NCI-H748 treated with DMSO at 0.1 percent for 48 hours (cell line): ENCODE results near the gene FOXF1.

Experiments used
- DNase-seq: peaks from one replicate; lab custom pipeline; 2025; lab: John Stamatoyannopoulos, UW

Gene FOXF1

DNA sequence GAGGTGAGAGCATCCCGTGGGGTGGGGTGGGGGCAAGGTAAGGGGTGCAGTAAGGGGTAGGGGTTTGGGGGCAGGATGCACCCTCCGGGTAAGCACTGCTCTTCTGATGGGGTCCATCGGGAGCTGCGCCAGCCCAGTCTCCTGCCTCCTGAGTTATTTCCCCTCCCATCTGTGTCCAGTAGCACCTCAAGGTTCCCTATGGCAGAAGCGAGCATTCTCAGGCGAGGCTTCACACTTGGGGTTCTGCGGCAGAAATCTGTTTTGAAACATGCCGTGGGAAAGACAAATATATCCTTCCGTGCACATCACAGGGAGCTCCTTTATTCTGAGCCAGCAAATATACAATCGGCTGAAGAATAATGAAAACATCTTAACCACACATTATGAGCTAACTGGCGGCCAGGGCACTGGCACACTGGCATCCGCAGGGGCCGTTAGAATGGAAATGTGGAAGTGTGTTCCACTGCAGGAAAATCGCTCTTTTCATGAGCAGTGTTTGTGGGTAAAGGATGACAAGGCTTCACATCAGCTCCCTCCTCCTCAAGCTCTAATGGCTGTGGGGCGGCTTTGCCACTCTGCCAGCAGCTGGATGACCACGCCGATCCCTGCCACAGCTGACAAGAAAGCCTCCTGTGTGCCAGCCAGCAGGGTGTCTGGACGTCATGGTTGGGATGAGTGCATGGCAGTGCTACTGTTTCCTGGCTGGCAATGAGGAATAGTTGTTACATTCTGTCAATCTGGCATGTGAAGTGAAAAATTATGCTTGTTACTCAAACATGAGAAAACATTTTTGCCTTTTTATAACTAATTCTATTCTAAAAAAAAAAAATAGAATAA is 24.7 kb downstream of the FOXF1 start:
- DNase-seq = no peak

DNA sequence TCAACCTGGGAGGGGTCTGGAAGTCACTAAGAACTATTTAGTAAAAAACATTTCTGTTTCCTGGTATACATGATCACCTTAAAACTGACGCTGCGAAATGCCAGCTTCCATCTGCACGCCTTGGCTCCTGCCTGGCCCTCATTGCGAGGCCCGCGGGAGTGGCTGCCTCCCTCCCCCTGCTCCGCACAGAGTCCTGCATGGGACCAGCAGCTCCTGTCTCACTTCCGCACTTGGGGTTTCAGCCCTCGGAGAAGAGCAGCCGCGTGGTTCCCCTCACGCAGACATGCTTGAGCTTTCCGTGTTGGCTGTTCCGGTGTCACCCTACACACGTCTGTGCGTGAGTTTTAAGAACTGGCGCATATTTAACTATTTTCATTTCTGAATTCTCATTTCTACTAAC is 26.3 kb downstream of the FOXF1 start:
- no peak for DNase-seq

DNA sequence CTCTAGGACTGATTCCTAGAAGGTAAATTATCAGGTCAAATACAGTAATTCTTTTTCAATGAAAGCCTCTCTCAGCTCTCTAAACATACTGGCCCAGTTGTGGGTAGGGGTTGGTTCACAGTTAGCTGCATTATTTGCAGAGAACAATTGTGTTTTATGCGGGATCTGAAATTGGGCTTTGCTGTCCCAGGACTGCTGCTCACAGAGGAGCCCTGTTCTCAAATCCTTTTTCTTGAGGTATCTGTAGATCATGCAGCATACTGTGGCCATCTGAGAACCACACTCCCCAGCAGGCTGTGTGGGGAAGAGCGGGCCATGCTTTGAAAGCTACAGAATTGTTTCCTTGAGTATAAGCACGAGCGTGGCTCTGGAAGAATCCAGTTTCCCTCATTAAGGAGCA is 27.2 kb downstream of the FOXF1 start:
- DNase-seq = no peak

DNA sequence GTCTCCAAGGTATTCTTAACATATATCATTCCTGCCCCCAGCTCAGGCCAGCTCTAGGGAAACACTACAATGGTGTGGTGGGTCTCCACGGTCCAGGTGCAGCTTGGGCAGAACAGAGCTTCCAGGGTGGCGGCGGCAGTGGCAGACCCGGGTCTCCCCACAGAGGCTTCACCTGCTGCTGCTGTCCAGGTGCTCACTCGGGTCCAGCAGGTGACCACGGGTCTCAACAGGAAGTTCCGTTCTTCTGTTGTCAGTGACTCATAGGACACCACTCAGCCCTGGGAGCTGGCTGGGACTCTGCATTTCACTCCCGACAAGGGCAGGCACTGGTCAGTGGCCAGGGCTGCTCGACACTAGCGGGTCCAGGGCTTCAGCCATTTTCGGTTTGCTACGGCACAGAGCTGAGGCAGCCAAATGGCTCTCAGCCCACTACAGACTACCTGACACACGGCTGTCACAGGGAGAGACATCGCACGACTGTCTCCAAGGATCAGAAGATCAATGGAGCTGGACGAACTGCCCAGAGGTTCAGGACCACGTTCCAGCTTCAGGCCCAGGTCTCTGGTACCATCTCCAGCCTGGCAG is 28.0 kb downstream of the FOXF1 start:
- DNase-seq = no peak

DNA sequence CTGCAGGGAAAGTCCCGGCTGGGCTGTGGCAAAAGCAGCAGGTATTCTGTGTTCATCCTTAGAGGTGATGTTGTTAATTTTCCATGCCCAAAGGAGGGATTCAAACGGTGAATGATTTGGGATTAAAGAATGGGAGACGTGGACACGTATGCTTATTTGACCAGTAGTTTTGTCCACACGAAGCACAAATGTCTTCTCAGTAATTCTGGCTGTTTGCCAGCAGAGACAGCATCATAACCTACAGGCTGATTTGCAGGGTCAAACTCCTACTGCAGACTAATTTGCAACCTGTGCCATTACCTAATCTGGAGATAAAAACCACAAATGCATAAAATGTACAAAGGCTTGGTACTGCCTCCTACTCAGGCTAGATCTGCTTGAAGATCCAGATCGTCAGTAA is 30.6 kb downstream of the FOXF1 start:
- DNase-seq = no peak

DNA sequence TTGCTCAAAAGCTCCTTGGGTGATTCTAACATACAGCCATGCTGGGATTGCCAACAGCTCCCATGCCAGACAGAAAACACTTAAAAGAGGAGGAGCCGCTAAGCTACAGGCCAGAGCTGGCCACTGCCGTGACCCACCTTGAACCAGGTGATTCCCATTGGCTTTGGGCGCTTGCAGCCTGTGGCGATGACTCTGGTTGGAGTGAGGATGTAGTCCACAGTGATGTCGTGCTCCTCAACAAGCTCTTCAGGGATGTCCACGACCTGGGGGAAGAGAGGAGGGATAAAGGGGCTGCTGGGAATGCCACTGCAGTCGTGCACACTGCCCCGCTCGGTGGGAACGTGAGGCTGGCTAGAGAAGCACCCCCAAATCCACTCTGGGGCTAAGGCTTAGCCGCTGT is 31.2 kb downstream of the FOXF1 start:
- no peak for DNase-seq

DNA sequence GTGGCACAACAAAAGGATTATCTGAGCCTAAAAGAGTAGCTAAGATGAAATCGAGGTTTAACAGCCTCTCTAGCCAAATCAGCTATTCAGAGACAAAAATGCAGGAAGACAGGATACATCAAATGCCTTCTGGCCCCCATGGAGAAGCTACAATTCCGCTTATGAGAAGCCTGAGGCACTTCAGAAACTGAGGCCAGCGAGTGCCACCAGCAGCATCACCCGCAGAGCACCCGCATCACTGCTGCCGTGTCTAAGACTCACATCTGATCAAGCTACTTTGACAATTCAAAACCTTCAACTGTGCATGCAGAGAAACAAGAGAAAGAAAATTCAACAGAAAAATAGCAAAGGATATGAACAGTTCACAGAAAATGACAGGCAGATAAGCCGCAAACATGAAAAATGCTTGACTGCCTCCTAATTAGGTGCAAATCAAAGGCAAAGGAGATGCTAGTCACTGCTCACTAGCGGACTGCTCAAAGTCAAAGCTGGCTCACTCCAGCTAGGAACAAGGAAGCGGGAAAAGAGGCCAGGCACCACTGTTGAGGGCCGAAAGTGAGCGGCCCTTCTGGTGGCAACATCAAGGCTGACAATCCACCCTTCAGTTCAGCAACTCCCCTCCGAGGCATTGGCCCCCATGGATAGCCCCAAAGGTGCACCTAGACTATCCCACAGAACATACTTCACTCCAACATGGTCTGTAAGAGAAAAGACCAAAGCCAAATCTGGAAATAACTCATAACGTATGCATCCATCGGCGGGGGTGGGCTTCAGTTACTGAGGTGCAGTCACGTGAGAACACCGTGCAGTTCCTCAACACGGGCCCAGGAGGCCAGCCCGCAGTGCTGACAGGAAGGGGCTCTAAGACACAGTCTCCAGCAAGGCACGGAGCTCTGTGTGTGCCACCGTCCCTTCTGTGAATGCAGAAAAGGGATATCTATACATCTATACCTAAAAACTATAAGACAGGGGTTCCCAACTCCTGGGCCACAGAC is 32.7 kb downstream of the FOXF1 start:
- DNase-seq = no peak

DNA sequence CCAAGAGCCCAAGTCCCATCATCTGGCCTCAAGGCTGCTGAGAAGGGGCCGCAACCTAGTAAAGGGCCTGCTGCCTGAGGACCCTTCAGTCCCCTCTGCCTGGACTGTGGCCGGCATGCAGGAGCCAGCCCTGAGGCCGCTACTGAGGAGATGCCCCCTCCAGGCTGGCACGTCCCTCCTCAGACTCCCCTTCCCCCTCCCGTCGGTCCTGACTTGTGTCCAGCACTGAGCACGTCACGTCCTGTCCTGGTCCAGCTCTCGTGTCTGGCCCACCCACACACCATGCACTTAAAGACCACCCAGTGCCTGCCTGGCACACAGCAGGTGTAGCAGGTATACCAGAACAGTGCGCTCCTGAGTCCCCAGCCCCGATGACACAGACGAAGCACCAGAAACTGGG is 35.2 kb downstream of the FOXF1 start:
- no peak for DNase-seq

DNA sequence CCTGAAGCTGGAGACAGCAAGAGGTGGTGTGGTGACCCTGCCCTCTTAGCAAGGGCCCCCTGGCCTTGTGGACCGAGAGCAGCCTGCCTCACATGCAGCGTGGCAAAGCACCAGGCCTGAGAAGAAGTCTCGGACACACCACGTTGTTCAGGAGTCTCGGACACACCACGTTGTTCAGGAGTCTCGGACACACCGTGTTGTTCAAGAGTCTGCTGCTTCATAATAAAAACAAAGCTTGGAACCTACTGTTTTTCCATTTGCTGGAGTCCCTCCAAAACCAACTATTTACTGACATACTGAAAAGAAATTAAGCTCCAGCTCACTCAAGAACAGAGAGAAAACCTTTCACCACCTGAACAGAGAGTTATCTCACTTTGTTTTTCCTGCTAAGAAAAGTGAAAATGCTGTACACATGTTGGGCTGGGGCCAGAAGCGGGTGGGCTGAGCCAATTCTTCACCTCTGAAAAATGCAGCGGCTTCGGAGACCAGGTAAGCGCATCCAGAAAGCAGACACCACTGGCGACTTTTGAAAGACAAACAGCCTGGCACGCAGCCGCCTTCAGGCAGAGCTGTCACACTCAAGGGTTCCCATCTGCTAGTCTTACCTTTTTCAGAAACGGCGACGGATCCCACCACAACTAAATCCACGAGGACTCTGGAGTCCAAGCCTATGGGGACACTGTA is 35.8 kb downstream of the FOXF1 start:
- no peak for DNase-seq

DNA sequence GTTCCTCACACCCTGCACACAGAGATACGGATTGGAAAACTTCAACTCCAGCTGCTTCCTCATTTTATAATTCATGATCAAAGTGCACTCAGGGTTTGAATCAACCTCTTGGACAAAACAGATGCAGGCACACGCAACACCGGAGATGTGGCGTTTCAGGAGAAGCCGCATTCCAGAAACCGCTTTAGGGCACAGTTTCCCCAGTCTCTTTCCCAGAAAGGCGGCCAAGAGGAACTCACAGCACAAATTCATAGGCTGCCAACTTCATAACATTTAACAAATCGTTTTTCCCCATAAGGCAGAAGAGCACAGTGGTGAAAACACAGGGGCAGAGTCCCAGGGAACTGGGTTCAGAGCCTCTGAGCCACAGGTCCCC is 36.3 kb downstream of the FOXF1 start:
- no peak for DNase-seq

DNA sequence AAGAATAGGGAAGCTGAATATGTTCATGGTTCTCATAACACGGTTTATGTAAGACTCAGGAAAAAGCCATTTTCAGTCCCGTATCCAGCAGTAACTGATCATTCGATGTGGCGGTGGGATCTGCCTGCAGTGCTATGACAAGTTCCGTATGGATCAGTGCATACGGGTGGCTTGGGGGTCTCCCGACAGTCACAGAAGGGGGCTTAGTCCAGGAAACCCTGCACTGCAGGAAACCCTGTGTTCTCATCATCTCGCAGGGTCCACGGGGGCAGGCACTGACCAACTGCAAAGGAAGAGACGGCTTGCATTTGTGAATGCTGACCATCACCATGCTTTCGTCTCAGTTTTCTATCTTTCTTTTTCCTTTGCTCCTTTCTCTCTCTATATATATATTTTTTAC is 37.0 kb downstream of the FOXF1 start:
- no peak for DNase-seq

DNA sequence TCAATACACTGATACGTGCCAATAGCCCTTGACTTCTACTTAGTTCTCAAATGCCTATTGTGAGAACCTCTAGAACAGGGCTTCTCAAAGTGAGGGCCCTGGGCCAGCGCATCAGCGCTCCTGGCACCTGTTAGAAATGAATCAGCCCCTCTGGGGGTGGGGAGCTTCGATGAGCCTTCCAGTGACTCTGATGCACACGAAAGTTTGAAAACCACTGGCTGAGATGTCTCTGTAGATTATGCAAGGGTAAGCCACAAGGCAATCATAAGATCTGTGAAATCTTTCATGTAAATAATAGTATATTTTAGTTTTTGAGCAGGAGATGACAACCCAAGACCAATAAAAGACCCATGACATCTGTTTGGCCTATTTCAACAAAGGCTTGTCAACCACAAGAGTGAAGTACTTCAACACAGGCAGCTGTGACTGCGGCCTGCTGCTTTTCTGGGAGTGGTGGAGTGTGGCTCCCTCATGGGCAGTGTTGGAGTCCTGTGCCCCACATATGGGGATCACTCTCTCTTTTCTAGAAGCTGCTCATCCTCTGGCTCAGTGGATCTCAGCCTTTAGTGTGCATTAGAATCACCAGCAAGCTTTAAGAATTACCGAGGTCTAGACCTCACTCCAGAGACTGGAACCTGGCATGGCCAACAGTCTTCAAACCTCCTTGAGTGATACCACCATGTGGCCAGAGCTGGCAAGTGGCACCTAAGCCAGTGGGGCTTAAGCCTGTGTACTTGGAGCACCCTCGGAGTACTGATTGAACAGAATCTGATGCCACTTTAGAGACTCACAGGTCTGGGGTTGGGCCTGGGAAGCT is 39.0 kb downstream of the FOXF1 start:
- DNase-seq = no peak

DNA sequence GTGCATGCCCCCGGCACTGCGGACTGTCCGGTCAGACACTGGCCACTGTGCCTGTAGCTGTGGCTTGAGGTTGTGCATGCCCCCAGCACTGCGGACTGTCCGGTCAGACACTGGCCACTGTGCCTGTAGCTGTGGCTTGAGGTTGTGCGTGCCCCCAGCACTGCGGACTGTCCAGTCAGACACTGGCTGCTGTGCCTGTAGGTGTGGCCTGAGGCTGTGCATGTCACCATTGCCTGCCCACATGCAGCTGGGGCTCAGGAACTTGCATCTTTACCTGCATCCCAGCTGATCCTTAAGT is 39.5 kb downstream of the FOXF1 start:
- DNase-seq = no peak

DNA sequence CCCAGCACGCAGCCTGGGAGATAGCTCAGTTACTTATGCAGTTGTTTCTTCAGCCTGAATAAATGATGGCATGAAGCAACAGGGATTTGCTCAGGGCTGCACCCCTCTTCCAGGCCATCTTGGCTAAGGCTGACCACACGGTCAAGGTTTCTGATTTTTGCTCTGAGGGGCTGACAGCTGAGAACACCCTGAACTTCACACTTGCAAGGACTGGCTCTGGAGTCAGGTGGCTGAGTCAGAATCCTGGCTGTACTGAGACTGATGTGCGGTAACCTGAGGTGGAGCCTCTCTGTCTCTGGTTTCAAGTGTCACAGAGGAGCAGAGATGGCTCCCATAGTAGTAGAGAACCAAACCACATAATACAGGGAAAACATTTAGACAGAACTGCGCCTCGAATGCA is 40.0 kb downstream of the FOXF1 start:
- DNase-seq = no peak

DNA sequence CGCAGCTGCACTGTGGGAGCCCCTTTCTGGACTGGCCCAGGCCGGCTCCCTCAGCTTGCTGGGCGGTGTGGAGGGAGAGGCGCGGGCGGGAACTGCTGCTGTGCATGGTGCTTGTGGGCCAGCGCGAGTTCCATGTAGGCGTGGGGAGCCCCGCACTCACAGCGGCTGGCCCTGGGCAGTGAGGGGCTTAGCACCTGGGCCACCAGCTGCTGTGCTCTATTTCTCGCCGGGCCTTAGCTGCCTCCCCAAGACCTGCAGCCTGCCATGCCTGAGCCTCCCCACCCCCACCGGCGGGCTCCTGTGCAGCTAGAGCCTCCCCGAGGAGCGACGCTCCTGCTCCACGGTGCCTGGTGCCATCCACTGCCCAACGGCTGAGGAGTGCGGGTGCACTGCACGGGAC is 43.0 kb downstream of the FOXF1 start:
- no peak for DNase-seq

DNA sequence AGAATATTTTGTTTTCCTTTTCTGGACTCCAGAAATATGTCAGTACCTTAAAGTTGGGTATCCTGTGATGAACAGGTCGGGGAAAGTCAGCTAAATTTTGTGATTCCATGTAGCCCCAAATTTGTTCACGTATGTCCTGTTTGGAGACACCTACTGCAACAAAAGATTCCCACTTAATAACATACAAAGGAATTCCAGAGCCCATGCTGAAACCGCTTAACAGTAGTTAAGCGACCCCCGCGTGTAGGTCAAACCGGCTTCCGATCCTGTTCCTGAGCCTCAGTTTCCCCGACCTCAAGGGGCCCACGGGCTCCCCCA is 44.2 kb downstream of the FOXF1 start:
- DNase-seq = no peak

DNA sequence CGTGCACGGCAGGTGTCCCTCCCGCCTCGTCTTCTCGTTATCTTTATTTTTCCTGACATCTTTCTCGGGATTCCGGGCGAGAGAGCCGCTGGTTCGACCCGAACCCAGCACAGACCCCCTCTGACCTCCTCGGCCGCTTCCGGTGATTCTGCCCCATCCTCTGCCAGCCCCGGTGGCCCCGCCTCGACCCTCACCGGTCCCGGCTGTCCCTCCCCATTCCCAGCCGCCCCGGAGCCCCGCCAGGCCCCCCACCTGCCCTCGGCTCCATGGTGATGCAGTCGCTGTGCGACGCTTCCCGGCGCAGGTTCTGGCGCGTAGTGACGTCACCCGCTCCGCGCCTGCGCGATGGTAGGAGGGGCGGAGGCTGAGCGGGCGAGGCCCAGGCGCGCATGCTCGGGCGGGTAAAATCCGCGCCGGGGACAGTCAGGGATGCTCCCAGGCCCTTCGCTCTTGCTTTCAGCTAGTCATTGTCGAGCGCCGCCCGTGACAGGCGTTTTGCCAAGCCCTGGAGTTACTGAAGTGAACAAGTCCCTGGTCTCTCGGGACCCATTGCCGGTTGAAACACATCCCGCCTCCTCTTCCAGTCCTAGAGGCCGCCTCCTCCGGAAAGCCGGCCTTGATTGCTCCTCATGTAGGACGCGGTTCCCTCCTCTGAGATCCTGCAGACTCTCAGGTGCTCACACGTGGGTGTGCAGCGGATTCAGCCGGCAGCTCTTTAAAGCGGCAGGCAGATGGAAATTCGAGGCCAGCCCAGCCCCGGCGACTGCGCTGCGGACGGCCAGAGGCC is 44.8 kb downstream of the FOXF1 start, which contains the start of gene MTHFSD:
TSS of gene MTHFSD (minus strand) at position 319 of the 787 bp plus-strand sequence. CDS start at position 268, 51 bp downstream.
- DNase-seq = peak; percentile 50

DNA sequence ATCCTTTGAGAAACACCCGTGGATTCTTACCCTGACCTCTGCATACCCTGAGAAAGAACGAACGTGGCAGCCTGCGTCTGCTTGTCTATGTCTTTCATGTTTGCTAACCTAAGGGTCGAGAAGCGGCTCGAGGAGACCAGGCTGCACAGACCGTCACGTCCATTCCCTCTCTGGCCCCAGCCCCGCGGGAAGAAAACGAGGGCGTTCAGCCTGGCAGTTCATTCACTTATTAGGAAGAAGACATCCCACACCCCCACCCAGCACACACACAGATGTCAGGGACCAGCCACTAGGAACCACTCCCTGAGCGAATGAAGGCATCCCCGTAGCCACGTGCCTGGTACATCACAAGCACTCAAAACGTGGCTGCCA is 45.4 kb downstream of the FOXF1 start:
- no peak for DNase-seq

DNA sequence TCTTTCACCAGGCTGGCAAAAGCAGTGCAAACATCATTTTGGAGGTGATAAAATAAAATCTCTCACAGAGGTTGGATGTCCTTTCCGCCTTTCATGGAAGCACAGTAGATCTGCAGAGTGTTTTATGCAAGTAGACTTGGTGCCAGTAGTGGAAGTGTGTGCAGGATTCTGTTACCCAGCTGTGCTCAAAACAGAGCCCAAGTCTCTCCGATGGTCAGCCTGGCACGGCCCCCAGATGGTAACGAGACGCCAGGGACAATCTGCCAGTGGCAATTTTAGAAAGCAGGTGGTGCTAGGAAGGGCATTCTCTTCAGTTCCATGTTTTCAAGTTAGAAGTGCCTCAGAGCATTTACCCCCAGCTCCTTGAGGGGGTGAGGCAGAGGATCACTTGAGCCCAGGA is 46.2 kb downstream of the FOXF1 start:
- DNase-seq = no peak

DNA sequence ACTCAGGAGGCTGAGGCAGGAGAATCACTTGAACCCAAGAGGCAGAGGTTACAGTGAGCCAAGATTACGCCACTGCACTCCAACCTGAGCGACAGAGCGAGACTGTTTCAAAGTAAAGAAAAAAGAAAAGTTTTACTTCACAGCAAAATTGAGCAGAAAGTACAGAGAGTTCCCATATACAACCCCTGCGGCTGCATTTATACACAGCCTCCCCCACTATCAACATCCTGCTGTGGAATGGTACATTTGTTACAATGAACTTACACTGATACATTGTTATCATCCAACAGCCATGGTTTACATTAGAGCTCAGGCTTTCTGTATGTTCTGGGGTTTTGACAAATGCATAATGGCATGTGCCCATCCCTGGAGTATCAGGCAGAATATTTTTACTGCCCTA is 47.3 kb downstream of the FOXF1 start:
- no peak for DNase-seq
